GM19372 (cell line): ENCODE data around the gene TTLL5.

ENCODE experiments used
- ATAC-seq: cut with Tn5 transposase; IDR thresholded peaks from one replicate; pipeline ENCODE4 v1.9.1; 2021; ENCODE audit warnings: mild to moderate bottlenecking, low read depth, moderate library complexity; ENCODE audit not compliant: unreplicated experiment

Gene TTLL5, protein sequence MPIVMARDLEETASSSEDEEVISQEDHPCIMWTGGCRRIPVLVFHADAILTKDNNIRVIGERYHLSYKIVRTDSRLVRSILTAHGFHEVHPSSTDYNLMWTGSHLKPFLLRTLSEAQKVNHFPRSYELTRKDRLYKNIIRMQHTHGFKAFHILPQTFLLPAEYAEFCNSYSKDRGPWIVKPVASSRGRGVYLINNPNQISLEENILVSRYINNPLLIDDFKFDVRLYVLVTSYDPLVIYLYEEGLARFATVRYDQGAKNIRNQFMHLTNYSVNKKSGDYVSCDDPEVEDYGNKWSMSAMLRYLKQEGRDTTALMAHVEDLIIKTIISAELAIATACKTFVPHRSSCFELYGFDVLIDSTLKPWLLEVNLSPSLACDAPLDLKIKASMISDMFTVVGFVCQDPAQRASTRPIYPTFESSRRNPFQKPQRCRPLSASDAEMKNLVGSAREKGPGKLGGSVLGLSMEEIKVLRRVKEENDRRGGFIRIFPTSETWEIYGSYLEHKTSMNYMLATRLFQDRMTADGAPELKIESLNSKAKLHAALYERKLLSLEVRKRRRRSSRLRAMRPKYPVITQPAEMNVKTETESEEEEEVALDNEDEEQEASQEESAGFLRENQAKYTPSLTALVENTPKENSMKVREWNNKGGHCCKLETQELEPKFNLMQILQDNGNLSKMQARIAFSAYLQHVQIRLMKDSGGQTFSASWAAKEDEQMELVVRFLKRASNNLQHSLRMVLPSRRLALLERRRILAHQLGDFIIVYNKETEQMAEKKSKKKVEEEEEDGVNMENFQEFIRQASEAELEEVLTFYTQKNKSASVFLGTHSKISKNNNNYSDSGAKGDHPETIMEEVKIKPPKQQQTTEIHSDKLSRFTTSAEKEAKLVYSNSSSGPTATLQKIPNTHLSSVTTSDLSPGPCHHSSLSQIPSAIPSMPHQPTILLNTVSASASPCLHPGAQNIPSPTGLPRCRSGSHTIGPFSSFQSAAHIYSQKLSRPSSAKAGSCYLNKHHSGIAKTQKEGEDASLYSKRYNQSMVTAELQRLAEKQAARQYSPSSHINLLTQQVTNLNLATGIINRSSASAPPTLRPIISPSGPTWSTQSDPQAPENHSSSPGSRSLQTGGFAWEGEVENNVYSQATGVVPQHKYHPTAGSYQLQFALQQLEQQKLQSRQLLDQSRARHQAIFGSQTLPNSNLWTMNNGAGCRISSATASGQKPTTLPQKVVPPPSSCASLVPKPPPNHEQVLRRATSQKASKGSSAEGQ (N-terminal part only)

DNA sequence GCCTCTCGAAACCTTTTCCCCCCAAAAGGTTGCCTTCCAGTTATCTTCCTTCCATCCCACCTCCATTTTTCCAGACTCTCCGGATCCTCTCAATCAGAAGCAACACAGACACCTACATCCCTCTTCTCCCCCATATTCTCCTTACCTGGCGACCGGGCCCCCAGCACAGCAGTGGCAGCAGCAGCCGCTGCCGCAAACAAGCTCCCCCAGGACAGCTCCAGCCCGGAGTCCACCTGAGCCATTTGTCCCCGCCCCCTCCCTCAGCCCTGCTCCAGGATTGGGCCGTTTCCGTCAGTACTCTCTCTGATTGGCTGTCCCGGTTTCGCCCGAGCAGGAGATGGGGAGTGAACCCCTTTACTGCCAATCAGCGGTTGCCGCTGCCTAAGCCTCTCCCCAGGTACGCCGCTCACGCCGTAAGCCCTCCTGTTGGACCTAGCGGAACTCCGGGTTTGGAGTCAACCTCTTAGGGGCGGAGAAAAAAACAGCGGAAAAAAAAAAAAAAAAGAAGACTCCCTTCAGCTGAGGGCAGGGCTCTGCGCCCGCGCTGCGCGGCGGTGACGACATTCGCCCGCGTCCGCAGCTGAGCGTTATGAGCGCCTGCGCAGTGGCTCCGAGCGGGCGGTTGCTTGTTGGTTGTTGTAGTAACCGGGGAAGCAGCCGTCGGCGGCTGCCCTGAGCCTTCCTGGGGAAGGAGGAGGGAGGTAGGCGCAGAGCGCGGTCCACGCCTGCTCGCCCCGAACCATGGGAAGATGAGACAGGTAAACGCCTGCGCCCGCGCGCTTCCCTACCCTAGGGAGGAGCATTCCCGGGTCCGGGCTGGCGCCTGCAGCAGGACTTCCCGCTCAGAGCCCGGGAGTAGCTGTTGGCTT lies at the start of gene TTLL5, which contains the start of gene ERG28:
TSS of gene TTLL5 (plus strand) at position 617 of the 869 bp plus-strand sequence. CDS start 1,904 bp downstream, outside the sequence.
TSS of gene ERG28 (minus strand) at position 247 of the 869 bp plus-strand sequence. CDS start 3,374 bp downstream, outside the sequence.
- ATAC-seq = peak; percentile 98

DNA sequence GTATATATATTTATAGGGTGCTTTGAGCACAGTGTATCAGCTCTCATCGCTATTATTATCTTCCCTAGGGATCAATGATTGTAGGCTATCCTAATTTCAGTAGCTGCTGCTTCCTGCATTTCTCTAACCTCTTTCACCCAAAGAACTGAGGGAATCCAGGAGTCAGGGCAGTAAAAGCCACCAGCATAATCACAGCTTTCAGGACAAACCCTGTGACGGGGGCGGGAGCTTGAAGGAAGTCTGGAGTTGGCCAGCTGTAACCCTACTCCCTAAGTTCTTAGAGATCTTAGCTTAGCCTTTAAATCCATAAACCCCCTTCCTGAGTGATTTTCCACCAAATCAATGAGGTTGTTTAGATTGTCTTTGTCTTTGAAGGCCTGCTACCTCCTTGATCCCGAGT lies 48.9 kb upstream of the TTLL5 start:
- ATAC-seq = no peak

DNA sequence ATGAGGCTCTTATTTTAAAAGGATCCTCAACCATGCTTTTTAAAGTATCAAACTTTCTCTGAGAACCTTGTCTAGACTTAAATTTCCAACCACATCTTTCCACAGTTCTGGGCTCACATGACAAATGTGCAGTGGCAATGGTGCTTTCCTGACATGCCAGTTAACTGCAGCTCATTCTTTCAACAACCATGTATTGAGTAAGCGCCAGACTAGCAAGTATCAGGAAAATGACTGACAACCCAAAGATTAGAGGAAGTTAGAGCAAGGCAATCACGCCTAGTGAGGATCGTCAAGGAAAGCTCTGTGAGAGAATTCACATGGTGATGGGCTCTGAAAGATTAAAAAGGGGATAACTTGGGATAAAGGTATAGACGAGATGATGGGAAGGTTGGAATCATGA lies 46.9 kb upstream of the TTLL5 start:
- ATAC-seq = no peak

DNA sequence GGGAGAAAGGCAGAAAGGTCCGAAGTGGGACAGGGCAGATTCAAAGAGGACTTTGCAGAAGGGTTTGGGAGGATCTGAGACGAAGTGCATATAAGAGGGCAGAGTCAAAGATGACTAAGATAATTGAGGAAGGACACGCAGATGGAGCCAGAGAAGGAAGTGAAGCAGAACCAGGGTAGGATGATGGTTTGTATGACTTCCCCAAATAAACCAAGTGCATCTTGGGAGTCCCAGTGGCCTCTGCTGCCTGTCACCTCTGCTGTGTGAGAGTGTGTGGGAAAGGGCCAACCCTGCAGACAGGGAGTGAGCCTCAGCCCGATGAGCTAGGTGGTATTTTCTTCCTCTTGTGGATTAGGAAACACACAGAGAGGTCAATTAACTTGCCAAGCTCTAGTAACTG lies 45.8 kb upstream of the TTLL5 start:
- no peak for ATAC-seq

DNA sequence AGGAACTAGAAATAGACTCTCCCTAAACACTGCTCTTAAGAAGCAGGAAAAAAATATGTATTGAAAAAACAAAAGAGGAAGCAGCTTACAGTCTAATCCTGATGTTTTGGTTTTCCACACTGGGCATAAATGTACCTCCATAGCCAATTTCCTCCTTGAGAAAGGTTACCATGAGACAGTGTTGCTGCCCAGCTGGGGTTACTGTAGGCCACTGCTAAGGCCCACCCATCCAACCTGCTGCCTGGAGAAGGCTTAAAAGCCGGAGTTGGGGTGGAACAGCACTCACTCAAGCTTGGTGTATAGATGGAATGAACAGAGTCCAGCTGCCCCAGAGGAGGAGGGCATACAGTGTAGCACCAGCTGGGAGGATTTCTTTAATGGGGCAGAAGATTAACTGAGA lies 41.5 kb upstream of the TTLL5 start:
- no peak for ATAC-seq

DNA sequence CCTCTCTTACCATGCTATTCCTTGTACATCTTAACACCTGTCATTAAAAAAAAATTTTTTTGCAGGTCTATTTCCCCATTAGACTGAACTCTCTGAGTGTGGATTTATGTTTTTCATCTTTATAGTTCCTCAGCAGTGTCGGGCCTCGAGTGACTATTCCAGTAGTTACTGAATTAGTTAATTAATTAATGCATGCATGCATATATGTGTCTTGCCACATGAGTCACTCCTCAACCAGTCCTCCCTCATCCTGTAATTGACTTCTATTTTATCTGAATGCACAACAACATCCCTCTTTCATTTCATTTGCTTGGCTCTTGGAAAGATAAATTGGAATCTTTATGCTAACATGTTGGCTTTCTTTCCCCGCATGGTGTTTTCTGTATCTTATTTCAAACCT lies 36.0 kb upstream of the TTLL5 start:
- ATAC-seq = no peak

DNA sequence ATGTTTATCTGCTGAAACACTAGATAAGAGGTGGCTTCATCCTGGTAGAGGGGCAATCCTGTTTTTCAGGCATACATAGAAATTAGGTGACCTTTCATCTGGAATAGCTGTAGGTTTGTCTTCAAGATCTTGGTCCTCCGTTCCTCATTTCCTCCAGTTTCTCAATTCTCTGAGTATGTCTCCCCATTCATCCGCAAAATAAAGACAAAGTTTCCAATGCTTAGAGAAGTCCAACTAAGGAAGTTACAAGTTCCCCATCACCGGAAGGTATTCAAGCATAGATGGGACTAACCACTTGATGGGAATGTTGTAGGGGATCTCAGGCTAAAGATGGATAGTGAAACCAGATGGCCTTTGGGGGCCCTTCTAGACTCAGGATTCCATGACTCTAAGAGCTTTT lies 34.6 kb upstream of the TTLL5 start:
- no peak for ATAC-seq

DNA sequence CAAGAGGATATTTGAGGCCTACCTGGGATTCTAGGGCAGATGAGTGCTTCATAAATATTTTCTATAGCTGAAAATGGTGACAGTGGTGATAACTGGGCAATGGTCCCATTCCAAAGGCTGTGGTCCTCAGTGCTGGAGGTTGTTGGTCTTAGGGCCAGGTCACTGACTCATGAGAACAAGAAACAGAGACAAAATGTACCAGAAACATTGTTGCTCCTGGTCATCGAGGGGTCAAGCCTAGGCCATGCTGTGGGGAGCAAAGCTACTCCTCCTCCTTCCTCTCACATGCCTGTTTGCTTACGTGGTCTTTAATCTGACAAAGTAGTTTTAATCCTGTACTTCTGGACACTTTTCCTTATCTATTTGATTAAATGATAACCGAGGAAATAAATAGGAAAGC lies 34.2 kb upstream of the TTLL5 start:
- no peak for ATAC-seq

DNA sequence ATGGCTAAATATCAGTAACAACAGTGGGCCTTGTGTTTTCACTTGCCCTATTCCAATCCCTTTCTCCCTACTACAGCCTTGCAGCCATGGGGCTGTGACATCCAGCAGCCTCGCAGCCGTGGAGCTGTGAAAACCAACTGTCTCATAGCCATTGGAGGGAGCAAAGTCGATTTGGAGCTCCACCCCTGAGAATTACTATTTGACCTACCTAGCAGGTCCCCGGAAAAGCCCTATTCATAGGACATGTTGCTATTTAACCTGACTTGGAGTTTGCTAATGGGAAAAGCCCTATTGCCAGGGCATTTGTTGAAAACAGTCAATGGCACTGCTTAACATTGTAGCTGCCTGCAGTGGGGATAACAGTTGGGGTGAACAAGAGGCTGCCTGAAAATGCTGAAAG lies 33.6 kb upstream of the TTLL5 start:
- no peak for ATAC-seq

DNA sequence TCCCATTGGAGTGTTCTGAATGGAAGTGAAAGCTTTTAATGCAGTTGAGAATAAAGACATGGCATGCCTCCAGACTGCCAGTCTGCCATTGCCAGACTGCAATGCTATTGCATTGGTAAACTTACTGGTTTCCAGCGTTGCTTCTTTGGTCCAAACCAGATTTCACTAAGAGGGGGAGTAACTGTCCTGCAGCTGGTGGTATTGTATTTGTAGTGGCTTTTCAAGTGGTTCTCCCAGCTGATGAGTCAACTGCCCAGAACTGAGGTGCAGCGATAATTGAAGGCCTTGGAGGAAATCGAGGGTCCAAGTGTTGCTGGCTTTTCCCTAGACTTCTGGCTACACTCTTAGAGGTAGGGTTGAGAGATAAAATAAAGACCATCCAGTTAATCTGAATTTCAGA lies 32.2 kb upstream of the TTLL5 start:
- ATAC-seq = no peak

DNA sequence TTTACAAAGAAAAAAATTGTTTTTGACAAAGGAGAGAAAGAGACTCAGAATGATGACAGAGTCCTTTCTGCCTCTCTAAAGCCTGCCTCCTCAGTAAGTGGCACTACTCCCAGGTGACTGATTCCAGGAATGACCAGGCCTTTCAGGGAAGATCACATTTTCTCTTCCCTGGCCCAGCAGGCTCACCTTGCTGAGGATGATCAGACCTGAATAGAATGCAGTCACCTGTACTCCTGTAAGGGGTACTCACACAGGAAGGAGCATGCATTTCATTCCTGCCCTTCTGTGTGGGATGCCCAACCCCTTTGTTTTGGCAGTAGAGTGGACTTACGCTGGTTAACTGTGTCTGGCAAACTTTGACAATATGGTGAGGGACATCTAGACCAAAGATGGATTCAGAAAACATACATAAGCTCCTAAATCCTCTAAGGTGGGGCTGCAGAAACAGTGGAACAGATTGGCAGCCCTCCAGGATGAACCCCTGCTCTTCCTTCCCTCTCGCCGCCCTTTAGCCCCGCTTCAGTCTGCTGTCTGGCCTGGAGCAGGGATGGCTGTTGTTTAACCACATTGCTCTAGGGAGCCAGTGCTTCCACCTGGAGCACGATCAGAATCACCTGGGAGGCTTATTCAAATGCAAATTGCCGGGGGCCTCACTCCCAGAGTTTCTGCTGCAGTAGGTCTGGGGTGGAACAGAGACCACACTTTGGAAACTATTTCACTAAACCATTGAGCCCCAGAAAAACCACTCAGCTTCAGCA lies 30.2 kb upstream of the TTLL5 start:
- ATAC-seq = no peak

DNA sequence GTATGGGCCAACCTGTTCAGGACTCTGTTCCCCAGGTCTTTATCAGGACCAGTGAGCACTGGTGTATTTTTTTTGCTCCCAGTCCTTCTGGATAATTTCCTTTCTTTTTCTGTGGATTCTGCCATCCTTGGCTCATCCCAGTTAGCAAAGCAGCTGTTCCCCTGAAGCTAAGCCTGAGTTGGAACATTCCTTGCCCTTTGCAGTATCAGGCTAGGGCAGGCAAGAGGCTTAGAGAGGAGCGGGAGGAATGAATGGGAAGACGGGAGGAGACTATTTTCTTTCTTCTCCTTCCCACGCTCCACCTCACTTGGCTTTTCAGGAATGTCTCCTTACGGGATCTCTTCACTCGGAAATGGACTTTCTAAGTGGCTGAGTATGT lies 29.6 kb upstream of the TTLL5 start:
- no peak for ATAC-seq

DNA sequence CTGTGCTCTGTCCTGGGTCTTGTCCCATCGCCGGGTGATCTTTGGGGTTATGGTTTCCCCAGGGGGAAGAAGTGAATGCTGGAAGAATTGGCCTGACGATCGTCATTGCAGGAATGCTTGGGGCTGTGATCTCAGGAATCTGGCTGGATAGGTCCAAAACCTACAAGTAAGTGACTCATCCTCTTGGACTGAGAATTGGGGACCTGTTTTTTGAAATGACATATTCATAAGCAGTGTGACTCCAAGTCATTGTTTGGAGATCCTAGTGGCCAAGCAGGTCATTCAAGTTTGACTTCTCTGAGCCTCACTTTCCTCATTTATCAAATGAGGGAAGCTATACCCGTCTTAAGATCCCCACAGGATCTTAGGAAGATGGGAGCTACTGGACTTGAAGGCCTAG lies 26.2 kb upstream of the TTLL5 start:
- no peak for ATAC-seq

DNA sequence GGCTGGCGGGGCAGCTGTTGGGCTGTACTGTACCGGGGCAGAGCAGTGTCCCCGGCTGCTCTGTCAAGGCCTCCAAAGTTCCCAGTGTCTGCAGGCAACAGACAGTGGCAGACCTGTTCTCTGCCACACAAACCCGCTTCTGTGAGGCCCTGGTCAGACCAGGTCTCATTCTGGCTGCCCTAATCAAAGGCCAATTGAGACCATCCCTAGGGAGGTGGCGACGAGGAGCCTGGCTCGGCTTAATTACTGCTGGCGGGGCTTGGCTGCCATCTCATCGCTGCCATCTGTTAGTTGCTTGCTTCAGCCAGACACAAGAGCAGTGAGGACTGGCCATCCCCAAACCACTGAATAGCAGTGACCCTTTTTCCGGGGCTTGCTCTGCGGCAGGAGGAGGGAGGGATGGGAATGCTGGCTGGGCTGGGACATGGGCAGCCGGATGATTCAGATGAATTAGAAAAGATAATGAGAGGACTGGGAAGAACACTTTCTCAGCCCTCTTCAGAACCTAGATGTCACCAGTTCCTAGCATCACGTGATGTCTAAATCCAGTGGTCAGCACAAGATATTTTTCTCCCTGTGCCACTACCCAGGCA lies 24.9 kb upstream of the TTLL5 start:
- ATAC-seq = no peak

DNA sequence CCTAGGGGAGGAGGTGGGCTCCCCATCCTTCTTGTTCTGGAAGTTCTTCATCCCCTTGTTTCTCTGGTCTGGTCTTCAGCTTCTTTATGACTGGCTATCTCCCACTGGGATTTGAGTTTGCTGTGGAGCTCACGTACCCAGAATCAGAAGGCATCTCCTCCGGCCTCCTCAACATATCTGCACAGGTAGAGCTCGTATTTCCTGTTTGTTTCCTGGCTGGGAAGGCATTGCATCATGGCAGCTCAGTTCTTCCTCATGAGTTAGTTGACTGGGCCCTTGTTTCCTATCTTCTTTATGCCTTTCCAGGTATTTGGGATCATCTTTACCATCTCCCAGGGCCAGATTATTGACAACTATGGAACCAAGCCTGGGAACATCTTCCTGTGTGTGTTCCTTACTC lies 20.2 kb upstream of the TTLL5 start:
- ATAC-seq = no peak

DNA sequence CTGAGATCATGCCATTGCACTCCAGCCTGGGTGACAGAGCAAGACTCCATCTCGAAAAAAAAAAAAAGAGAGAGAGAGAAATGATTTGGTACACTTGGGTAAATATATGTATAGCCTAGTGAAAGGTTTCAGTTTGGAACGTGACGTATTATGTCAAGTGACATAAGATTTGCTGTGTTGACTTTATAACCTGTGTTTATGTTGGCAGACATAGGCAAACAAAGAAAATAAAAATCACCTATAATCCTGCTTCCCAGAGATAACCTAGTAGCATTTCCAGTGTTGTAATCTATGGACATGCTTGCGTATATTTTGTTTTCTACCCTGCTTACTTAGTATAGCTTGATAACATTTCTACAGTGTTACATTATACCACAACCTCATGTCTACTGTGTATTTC lies 17.1 kb upstream of the TTLL5 start:
- ATAC-seq = no peak

DNA sequence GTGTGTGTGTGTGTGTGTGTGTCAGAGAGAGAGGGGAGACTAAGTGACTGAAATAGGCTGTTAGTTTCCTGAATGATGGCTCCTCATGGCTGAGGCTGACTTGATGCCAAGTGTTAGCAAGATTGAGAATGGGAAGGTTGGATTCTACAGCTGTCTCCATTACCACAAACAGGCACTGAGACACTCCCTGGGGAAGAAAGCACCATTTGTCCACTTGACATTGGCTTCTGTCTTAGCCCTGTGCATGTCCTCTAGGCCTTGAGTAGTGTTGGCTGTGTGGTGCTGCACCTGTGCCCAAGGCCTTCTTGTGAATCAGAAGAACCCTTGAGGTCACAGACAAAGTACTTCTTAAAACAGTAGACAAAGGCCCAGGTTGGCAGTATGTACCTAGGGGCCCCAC lies 16.0 kb upstream of the TTLL5 start:
- no peak for ATAC-seq

DNA sequence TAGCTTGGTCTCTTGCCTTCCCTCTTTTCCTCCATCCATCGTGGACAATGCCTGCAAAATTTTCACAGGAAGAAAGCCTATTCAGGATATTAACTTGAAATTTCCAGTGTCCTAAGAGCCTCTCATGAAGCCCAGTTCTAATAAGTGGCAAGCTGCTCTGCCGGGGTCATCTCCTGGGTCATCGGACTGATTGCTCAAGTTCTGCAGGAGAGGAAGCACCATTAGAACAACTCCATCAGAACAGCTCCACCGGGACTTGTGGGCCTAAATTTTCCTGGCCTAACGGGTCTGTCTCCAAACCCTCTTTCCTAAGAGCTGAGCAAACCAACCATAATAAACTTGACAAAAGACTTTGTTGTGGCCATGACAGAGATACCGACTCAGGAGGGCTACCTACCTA lies 14.3 kb upstream of the TTLL5 start:
- ATAC-seq = no peak

DNA sequence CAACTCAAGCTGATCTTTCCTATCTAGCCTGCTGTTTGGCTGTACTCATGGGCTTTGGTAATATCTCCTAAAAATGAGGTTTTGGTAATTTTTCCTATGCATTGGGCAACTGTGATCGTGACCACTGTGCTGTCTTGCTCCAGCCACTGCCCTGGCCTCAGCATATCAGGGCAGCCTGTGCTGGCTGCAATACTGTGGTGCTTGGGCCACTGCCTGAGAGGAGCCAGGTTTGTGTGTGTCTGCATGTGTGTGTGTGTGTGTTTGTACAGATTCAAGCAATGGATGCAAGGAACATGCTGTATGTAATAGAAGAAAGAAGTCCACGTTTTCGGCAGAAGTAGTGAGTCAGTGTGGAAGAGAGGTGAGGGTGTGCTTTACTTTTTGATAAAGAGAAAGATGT lies 13.4 kb upstream of the TTLL5 start:
- ATAC-seq = no peak
